GM23338 (cell line): ENCODE data around the gene STEAP1B. TPM values are rescaled to one million over a fixed set of nuclear protein-coding genes. Genes with fewer than 3 reads are reported as not detected.

Source experiments
- ATAC-seq: fragments of 200-7000 bp; cut with Tn5 transposase; 3 replicates; pipeline ENCODE4 v1.9.1; 2020
- DNase-seq: peaks from one replicate; pipeline ENCODE4 v3.0.0-alpha.2; 2015; ENCODE audit warnings: low spot score
- H2AFZ ChIP-seq: fragments of 200-600 bp; sonication (generic); 2 replicates; pipeline ENCODE4 v1.8.0; 2016; ENCODE audit warnings: antibody characterized with exemption, mild to moderate bottlenecking, moderate library complexity
- H3F3A ChIP-seq: fragments of 200-600 bp; sonication (generic); replicated peaks from 2 replicates; pipeline ENCODE4 v1.8.0; 2017; ENCODE audit warnings: antibody characterized with exemption, mixed run types, low read depth
- H3K27ac ChIP-seq: fragments of 200-600 bp; sonication (generic); 2 replicates; pipeline ENCODE4 v1.6.1; 2016; ENCODE audit warnings: low read depth
- H3K27me3 ChIP-seq: fragments of 200-600 bp; sonication (generic); 2 replicates; pipeline ENCODE4 v1.8.0; 2016; ENCODE audit warnings: mild to moderate bottlenecking, mixed run types, moderate library complexity; ENCODE audit not compliant: insufficient read depth
- H3K36me3 ChIP-seq: fragments of 200-600 bp; sonication (generic); 2 replicates; pipeline ENCODE4 v1.8.0; 2016; ENCODE audit warnings: mild to moderate bottlenecking; ENCODE audit not compliant: insufficient read depth
- H3K4me1 ChIP-seq: fragments of 200-600 bp; sonication (generic); 2 replicates; pipeline ENCODE4 v1.8.0; 2016; ENCODE audit warnings: mild to moderate bottlenecking, moderate library complexity; ENCODE audit not compliant: insufficient read depth
- H3K4me2 ChIP-seq: fragments of 200-600 bp; sonication (generic); 2 replicates; pipeline ENCODE4 v1.7.1; 2017; ENCODE audit warnings: mixed run types
- H3K4me3 ChIP-seq: fragments of 200-600 bp; sonication (generic); 2 replicates; pipeline ENCODE4 v1.6.1; 2016; ENCODE audit warnings: mixed run types
- H3K79me2 ChIP-seq: fragments of 200-600 bp; sonication (generic); replicated peaks from 2 replicates; pipeline ENCODE4 v1.8.0; 2017; ENCODE audit warnings: mild to moderate bottlenecking; ENCODE audit not compliant: insufficient read depth
- H3K9me2 ChIP-seq: fragments of 200-600 bp; sonication (generic); 2 replicates; pipeline ENCODE4 v1.8.0; 2017; ENCODE audit not compliant: insufficient read depth
- H4K20me1 ChIP-seq: fragments of 200-600 bp; sonication (generic); replicated peaks from 2 replicates; pipeline ENCODE4 v1.8.0; 2017; ENCODE audit warnings: mild to moderate bottlenecking; ENCODE audit not compliant: insufficient read depth
- H3K27ac Mint-ChIP-seq: 2 replicates; pipeline ENCODE4 v1.8.0; 2020; ENCODE audit warnings: inconsistent platforms, mild to moderate bottlenecking, moderate library complexity, mixed read lengths
- H3K27me3 Mint-ChIP-seq: 3 replicates; pipeline ENCODE4 v1.8.0; 2022; ENCODE audit warnings: low read depth, mild to moderate bottlenecking, moderate library complexity, mixed read lengths, inconsistent platforms; ENCODE audit not compliant: insufficient read depth, poor library complexity
- H3K36me3 Mint-ChIP-seq: 3 replicates; pipeline ENCODE4 v1.8.0; 2021; ENCODE audit warnings: low read depth, mild to moderate bottlenecking, inconsistent platforms, moderate library complexity, mixed read lengths
- H3K4me1 Mint-ChIP-seq: 3 replicates; pipeline ENCODE4 v1.8.0; 2020; ENCODE audit warnings: mild to moderate bottlenecking, inconsistent platforms, mixed read lengths
- H3K4me3 Mint-ChIP-seq: 3 replicates; pipeline ENCODE4 v1.8.0; 2021; ENCODE audit warnings: moderate library complexity, mild to moderate bottlenecking, inconsistent platforms, mixed read lengths
- H3K9me3 Mint-ChIP-seq: 3 replicates; pipeline ENCODE4 v1.8.0; 2020; ENCODE audit warnings: moderate library complexity, mild to moderate bottlenecking, inconsistent platforms, mixed read lengths
- ETS1 ChIP-seq: IDR thresholded peaks from 2 replicates; pipeline ENCODE4 v1.6.1; 2016; ENCODE audit warnings: antibody characterized with exemption
- EZH2 ChIP-seq: fragments of 200-600 bp; sonication (generic); IDR thresholded peaks from one replicate; pipeline ENCODE4 v1.8.0; 2017; ENCODE audit warnings: antibody characterized with exemption, mild to moderate bottlenecking, low read depth; ENCODE audit not compliant: unreplicated experiment
- EZH2phosphoT487 ChIP-seq: fragments of 200-600 bp; sonication (generic); IDR thresholded peaks from one replicate; pipeline ENCODE4 v1.8.1; 2018; ENCODE audit warnings: antibody characterized with exemption; ENCODE audit not compliant: unreplicated experiment
- JUNB ChIP-seq: IDR thresholded peaks from one replicate; pipeline ENCODE4 v1.6.1; 2016; ENCODE audit warnings: antibody characterized with exemption; ENCODE audit not compliant: unreplicated experiment
- POLR2AphosphoS5 ChIP-seq: IDR thresholded peaks from 2 replicates; pipeline ENCODE4 v1.6.1; 2016; ENCODE audit warnings: antibody characterized with exemption, low read depth
- ZNF114 ChIP-seq: fragments of 250-450 bp; sonication (Bioruptor Pico); IDR thresholded peaks from 2 replicates; pipeline ENCODE4 v1.5.0; 2020; ENCODE audit warnings: mild to moderate bottlenecking, moderate library complexity
- ZNF331 ChIP-seq: fragments of 250-450 bp; sonication (Bioruptor Pico); IDR thresholded peaks from 2 replicates; pipeline ENCODE4 v1.5.0; 2020; ENCODE audit warnings: low read depth, mild to moderate bottlenecking, moderate library complexity
- ZNF462 ChIP-seq: fragments of 250-450 bp; sonication (Bioruptor Pico); IDR thresholded peaks from 2 replicates; pipeline ENCODE4 v1.5.0; 2020; ENCODE audit warnings: mild to moderate bottlenecking, moderate library complexity
- polyA plus RNA-seq: library from polyadenylated mRNA; unstranded; fragments of >200 nt; fragmentation: Nextera tagmentation; extraction: Ambion mirVana; gene quantifications from 2 replicates; pipeline ENCODE4 v1.2.1, GENCODE V29; 2016
- total RNA-seq: library from RNA; depleted of rRNA; stranded (reverse); fragments of >200 nt; shearing (Covaris generic); gene quantifications from 2 replicates; pipeline ENCODE4 v1.2.3, GENCODE V29; 2014
- TF ChIP-seq, protein P1 (sequence below): IDR thresholded peaks from one replicate; pipeline ENCODE4 v1.6.1; 2018; ENCODE audit warnings: antibody characterized with exemption; ENCODE audit not compliant: unreplicated experiment

STEAP1B gene
- total and polyA plus RNA-seq, 2 experiments from 2014 or later = 4.9 to 16.5 TPM

DNA sequence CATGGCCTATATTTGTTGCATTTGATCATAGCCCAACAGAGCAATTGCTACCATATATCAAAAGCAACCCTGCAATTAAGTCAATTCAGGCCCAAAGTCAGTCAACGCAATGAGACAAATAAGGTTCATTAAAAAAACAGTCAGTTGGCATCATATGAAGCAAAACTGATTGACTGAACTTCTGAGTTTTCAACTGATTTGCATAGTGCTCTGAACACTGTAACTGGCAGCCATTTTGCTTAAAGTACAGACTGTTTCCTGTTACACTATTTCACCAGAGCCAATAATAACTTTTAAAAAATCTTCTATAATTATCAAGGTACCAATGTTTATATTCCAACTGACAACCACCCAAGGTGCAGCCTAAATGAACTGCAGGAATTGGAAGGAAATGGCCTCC lies 74.6 kb downstream of the STEAP1B start (continued):
- no peak for TF ChIP-seq ZNF462 (CRISPR knock-in tag)
- no peak for TF ChIP-seq EZH2
- no peak for TF ChIP-seq ZNF114 (CRISPR knock-in tag)
- no peak for TF ChIP-seq POLR2AphosphoS5
- TF ChIP-seq ETS1 = no peak
- TF ChIP-seq ZNF331 (CRISPR knock-in tag) = no peak

GRCh38 chr7:22422831-22423615 lies 77.0 kb downstream of the STEAP1B start:
- Mint-ChIP-seq H3K4me1 (peaks cover 13% of the 10 kb centered on the region), H3K27ac (no peak overlapping the region), H3K36me3 (no peaks in the 10 kb centered on the region; the same call in 2 of the 3 replicates), H3K9me3 (no peaks in the 10 kb centered on the region), H3K27me3 (no peaks in the 10 kb centered on the region), H3K4me3 (no peak overlapping the region)
- Histone ChIP-seq H3K4me3 (no peak overlapping the region), H3K79me2 (no peaks in the 10 kb centered on the region), H3K27me3 (no peaks in the 10 kb centered on the region), H3K27ac (no peak overlapping the region), H3K4me1 (peaks cover 9% of the 10 kb centered on the region; the same call in 1 of the 2 replicates), H3K36me3 (no peaks in the 10 kb centered on the region), H2AFZ (no peak overlapping the region), H3F3A (no peaks in the 10 kb centered on the region), H3K9me2 (no peaks in the 10 kb centered on the region), H3K4me2 (no peak overlapping the region), H4K20me1 (no peaks in the 10 kb centered on the region)
- DNase-seq (no peak), ATAC-seq (no peak)
- no peak for TF ChIP-seq JUNB
- TF ChIP-seq, protein P1, sequence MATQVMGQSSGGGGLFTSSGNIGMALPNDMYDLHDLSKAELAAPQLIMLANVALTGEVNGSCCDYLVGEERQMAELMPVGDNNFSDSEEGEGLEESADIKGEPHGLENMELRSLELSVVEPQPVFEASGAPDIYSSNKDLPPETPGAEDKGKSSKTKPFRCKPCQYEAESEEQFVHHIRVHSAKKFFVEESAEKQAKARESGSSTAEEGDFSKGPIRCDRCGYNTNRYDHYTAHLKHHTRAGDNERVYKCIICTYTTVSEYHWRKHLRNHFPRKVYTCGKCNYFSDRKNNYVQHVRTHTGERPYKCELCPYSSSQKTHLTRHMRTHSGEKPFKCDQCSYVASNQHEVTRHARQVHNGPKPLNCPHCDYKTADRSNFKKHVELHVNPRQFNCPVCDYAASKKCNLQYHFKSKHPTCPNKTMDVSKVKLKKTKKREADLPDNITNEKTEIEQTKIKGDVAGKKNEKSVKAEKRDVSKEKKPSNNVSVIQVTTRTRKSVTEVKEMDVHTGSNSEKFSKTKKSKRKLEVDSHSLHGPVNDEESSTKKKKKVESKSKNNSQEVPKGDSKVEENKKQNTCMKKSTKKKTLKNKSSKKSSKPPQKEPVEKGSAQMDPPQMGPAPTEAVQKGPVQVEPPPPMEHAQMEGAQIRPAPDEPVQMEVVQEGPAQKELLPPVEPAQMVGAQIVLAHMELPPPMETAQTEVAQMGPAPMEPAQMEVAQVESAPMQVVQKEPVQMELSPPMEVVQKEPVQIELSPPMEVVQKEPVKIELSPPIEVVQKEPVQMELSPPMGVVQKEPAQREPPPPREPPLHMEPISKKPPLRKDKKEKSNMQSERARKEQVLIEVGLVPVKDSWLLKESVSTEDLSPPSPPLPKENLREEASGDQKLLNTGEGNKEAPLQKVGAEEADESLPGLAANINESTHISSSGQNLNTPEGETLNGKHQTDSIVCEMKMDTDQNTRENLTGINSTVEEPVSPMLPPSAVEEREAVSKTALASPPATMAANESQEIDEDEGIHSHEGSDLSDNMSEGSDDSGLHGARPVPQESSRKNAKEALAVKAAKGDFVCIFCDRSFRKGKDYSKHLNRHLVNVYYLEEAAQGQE = no peak
- no peak for TF ChIP-seq EZH2phosphoT487
- TF ChIP-seq ZNF114 (CRISPR knock-in tag) = no peak
